GM19455 (cell line): ENCODE results near the gene KCNQ5.
"Not testable (repeated sequence)": the region's sequence is repeated elsewhere in the genome, so short reads cannot be mapped to it uniquely, and the experiment has no call there.

Source experiments
- ATAC-seq: cut with Tn5 transposase; IDR thresholded peaks from one replicate; pipeline ENCODE4 v1.9.1; 2021; ENCODE audit not compliant: unreplicated experiment

The KCNQ5 gene

DNA sequence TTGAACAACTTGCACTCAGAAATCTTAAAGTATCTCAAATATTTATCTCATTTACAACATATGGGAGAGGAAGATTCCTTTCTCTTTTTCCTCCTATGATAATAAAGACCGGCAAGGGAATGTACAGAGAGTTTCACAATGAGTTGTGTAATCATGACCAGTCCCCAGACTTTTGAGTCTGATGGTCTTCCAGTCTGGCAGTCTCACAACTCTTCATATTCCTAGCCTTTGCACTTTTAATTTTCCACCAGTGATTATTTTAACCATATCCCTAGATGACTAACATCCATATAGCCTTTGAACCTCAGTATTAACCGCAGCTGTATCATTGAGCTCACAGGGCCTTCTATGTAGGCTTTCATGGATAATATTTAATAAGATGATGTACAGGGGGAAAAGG is 324.9 kb downstream of the KCNQ5 start:
- no peak for ATAC-seq

DNA sequence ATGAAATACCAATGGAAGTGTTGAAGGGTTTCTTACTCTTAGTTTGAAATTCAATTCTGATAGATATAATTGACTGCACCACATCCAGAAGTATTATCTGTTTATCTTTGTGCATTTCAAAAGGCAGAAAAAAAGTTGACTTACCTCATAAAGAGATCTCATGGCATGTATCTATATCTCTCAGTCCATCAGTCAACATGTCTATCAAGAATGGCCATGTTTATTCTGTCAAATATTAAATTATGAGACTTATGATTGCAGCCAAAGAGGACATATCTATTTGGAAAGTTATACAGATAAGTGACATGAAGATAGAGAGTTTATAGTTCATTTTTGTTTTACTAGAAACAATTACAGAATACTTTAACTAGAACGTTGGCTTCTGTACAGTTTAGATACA is 325.7 kb downstream of the KCNQ5 start:
- no peak for ATAC-seq

DNA sequence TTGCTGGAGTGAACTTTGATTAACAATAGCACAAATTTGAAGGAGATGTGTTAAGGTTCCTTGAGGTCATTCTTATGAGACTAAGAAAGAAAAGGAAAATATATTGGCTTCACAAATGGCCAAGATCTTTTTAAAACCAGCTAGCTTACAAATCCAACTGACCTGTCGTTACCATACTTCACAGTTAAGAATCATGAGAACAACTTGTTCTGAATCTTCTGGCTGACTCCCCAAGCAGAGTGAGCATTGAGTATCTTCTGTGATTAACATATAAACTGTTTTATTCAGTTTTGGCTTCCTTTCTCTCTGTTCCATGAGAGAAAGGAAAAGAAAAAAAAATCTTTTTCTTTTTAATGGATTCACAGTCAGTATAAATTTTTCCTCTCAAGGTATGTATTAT is 326.3 kb downstream of the KCNQ5 start:
- ATAC-seq, result no peak

DNA sequence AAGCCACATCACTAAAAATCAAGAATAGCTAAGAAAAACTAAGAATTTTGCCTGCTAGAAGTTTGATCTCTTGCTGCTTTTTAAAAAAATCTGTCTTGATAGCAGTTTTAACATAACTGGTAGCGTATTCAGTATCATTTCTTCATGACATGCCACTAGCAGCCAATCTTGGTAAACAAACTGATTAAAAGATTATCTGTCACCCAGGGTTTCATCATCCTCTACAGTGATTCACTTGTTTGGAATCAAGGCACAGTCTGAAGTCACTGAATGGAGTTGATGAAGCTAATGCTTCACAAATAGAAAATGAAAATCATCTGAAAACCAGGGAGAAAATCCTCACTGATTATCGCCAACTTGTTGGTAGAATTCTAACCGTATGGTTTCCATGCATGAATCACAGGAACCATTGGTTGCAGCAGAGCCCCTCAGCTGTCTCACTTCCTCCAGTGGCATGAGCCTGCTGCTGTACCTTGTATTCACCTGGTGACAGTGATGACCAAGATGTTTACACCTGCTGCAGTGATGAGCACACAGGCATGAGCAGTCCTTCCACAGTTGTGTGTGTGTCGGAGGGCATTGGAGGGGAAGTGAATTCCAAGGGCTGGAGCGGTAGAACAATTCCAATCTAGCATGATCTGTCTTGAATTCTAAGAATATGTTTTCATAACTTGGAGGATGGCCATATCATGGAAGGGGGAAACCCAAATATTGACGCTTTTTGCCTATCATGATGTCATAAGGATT is 328.4 kb downstream of the KCNQ5 start:
- no peak for ATAC-seq

DNA sequence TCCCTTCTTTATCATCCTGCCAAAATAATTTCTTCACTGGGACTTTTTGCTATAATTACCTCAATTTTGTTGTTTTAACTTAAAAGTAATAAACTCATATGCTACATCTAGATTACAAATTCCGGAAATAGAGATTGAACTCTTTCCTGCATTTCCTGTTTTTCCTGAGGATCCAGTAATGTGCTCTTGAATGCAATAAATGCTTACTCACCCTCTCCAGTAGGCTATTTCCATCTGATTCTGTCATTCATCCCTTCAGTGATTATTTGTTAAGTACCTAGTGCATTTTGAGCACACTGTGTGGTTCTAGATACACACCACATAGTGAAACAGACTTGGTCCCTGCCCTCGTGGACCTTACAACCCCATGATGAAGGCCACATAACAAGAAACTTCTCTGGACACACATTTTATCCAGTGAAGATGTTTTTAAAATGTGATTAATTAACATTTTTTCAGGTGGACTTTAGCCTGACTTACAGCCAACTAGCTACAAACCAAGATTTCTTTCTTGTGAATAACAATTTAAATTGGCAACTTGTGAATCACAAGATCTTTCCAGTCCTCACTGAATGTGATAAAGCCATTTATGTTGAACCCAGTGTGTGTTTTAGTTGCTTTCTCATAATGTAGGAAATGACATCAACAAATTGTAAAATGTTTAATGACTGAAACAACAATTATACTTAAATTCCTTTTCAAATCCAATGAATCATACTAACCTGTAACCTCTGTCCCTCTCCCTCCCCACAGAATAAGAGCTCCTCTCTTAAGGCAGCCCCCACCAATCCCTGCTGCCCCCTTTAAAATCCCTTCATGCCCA is 331.2 kb downstream of the KCNQ5 start:
- no peak for ATAC-seq

DNA sequence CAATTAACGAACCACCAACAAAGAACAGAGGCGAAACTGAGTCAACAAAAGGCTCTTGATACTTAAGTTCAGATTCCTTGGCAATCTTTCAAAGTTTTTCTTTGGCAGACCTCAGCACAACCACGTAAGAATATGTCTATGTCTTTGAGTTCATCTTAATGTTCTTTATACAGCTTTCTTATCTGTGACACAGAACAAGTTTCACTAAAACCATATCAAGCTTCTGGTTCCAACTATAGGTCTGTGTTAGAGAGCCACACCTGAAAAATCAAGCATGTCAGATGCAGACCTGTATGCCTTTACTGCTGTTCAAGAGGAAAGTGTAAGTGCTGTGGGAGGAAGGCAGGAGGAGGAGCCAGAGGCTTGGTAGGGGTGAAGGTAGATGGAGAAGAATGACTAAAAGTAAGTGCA is 332.1 kb downstream of the KCNQ5 start:
- ATAC-seq, result no peak

DNA sequence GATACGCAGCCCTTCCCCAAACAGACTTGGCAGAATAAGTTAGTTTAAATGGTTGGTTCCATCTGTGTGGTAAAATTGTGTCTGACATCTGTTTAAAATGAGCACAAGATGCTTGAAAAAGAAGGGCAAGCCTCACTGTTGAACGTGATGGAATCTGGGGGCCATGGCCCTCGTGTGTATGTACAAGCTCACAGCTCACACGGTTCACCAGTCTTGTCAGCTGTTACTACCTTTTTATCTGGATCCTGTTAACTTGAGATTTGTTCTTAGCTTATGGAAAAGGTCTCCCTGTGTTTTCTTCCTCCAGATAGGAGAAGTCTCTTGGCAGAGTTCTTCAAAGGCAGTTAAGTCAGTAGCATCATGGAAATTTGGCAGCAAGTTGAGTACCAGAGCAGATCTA is 332.9 kb downstream of the KCNQ5 start:
- ATAC-seq, result no peak

DNA sequence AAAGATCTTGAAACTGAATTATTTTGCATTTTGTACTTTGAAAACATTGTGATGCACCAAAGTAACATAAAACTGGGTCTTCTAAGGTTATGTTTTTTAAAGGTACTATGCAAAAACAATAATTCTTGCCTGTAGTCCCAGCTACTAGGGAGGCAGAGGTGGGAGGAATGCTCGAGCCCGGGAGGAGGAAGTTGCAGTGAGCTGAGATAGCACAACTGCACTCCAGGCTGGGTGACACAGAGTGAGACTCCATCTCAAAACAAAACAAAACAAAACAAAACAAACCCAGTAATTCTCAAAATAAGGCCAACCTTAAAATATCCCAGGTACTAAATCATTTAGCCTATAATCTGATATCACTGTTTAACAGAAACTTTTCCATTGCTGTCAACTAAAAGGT is 333.8 kb downstream of the KCNQ5 start:
- ATAC-seq, result no peak

DNA sequence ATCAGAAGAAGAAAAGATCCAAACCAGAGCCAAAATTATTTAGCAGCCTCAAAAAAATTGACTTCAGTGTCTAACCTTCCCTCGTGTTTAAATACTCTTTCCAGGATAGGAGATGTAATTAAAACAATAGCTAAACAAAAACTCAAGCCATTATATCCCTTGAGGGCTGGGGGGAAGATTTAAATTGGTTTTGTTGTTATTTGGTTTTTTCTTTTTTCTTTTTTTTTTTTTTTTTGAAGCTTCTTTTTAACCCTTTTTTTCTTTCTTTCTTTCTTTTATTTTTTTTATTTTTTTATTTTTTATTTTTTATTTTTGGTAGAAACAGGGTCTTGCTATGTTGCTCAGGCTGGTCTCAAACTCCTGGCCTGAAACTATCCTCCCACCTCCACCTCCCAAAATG is 334.4 kb downstream of the KCNQ5 start:
- ATAC-seq, result no peak

DNA sequence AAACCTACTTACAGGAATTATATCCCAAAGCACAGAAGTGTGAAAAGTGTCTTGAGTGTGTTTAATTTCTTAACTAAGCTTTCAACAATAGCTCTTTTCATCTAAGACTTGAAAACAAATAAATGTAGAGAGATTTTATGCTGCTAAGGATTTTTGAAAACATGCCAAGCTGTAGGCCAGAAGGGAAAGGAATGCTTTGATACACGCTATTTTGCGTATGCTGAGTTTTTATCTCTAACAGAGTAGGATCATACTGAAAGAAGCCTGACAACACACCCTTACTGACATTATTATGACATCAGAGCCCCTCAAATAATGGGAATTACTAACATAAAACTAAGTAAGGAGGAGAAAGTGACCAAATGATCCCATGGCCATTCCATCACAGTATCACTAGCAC is 338.0 kb downstream of the KCNQ5 start:
- ATAC-seq, result no peak

DNA sequence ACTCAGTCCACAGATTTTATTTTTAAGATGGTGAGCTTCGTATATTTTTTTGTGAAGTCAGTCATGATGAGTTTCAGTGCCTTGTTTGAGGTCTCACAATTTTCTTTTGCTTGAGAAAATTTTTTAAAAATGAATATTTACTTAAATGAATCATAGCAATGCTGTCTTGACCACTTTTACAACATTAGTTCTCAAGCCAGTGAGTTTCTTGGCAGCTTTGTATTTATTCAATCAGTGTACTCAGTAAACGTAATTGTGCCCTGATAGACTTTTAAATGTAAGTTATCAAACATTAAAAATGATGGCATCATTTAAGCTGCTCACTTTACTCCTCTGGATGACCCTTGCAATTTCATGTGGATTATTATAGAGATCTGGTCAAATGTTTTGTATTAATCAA is 342.1 kb downstream of the KCNQ5 start:
- ATAC-seq, result no peak

DNA sequence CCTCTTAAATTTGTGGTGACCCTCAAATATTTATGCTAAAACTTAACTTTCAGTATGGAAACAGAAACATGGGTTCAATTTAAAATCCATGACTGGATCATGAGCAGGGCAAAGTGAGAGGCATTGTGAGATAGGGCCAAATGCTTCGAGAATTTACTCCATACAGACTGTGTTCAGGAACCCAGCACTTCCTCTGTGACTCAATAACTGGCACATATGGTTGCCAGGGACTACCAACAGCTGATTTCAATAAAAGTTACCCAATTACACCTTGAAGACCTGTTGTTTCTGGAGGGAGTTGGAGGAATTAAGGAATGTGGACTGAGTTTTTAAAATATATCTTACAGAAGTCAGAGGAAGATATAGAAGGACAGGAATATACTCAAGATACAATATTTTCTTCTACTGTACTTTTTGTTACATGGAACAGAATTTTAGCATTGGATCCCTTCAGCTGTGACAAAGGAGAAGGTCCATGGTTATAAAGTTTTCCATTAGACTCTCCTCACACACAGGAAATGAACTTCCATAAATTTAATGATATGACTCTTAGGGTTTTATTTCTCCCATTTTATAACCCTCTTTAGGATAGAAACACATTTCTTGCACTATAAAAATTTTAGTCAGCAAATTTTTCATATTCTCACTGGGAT is 344.9 kb downstream of the KCNQ5 start:
- ATAC-seq, result no peak

DNA sequence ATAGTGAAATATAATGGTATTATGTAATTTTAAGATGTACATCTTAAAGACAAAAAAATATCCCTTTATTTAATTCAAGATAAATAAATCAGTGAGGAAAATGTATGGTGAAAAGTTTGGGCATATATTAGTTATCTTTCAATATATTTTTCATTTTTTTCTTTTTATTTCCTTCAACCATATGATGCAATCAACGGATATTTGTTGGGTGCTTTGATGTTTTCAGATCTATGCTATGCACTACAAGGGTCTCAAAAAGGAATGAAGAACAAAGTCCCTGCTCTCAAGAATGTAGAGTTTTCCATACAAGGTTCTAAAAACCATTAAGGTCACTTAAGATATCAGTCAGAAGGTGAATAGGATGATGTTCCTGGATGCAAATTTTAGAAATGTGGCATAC is 345.5 kb downstream of the KCNQ5 start:
- ATAC-seq, result no peak

DNA sequence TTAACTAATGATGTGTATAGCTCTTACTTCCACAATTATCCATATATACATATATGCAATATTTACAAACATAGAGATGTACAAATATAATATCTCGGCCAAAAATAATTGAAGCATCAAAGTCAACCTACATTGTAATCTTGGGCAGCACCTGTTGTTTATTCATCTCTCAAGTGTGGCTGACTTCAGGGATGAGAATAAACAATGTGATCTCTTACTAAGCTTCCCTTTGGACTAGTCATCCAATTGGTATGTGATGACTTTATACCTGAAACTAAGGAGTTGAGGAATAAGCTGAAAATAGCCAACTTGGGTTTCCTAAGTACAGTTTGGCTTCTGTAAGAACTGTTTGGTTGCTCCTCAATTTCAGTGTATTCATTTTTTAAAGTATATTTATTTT is 346.8 kb downstream of the KCNQ5 start:
- ATAC-seq, result no peak

DNA sequence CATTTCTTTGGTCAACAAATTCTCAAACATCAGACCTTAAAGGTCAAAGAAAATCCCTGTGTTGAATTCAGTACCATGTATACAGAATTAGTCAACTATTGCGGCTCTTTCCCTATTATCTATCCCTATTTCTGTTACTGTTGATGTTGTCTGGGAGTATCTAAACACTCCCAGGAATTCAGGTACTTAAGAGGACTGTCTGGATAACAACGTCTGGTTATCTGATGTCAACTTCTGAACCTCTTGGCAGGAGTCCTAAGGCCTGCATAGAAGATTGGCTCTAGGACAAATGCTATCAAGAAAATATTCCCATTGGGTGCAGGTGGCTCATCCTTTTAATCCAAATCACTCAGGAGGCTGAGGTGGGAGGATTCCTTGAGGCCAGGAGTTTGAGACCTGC is 347.8 kb downstream of the KCNQ5 start:
- no peak for ATAC-seq

DNA sequence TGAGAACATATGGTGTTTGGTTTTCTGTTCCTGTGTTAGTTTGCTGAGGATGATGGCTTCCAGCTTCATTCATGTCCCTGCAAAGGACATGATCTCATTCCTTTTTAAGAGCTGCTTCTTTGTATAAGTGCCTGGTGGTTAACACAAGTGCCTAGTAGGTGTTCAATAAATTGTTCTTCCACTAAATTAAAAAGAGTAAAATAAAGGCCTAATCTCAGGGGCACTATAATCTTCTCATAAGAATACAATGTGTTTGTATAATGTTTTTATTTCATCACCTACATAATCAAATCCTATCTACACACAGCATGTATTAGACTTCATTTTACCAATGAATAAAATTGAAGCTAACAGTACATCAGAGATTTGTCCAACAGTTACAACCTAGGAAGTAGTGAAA is 350.7 kb downstream of the KCNQ5 start:
- ATAC-seq, result no peak

DNA sequence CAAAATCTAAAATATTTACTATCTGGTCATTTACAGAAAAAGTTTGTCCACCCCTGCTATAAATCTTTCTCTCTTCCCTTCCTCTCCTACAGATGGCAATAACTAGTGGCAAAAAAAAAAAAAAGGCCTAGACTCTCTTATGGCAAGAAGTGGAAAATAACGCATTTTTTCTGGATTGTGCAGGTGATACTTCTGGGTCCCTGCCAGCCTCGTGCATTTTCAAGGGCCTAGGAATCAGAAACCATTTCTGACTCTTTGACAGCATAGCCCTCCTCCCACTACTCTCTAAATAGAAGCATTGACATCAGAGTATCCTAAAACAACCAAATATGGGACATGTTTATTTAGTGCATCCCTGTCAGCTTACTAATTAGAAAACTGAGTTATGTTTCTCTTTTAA is 352.4 kb downstream of the KCNQ5 start:
- ATAC-seq, result no peak

DNA sequence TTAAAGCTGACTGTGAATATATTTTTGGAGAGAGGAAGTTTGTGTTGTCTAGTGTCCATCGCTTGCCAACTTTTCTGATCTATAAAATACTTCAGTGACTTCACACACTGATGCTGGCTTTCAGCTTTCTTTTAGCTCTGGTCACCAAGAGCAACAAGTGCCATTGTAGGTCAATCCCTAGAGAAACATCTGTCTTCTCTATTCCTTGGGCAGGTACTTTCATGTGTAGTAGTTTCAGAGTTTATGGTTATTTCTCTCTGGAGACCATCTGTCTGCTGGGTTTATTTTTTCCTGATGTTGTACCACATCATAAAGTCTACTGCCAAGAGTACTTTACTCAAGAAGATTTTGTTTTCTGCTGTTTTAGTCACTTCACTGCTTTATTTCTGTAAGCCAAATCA is 353.5 kb downstream of the KCNQ5 start:
- ATAC-seq, result no peak

DNA sequence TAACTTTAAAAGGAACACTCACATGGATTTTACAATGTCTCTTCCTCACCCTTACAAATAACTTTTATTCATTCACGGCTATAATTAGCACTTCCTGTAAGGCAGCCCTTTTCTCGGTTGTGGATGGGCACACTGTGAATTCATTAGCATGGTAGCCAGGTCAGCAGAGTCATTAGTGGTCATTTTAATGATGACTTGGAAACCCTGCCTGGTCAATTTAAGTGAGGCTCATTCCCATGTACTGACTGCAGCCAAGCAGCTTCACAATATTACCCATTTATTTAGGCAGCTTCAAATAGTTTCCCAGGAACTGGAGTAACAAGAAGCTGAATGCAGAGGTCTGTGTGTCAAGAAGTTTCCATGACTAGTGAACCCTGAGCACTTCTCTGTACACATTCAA is 354.6 kb downstream of the KCNQ5 start:
- no peak for ATAC-seq

DNA sequence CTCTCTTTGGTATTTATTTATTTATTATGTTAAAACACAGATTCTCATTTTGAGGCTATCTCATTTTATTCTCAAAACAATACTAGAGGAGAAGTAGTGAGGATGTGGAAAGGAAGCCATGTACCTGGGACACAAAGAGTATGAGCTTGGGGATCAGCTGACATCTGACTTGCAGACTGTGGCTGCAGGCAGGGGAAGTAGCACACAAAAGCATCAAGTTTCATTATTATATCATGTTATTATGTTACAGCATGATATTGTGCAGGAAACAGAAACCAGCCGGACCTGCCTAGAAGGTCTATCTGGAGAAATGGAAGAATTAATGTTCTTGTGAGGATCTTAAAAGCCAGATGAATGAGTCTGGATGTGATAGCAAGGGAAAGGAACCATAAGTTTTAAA is 355.2 kb downstream of the KCNQ5 start:
- ATAC-seq, result peak; percentile 61

DNA sequence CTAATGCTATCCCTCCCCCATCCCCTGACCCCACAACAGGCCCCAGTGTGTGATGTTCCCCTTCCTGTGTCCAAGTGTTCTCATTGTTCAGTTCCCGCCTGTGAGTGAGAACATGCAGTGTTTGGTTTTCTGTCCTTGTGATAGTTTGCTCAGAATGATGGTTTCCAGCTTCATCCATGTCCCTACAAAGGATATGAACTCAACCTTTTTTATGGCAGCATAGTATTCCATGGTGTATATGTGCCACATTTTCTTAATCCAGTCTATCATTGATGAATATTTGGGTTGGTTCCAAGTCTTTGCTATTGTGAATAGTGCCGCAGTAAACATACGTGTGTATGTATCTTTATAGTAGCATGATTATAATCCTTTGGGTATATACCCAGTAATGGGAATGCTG is 356.9 kb downstream of the KCNQ5 start:
- not testable (repeated sequence) for ATAC-seq

DNA sequence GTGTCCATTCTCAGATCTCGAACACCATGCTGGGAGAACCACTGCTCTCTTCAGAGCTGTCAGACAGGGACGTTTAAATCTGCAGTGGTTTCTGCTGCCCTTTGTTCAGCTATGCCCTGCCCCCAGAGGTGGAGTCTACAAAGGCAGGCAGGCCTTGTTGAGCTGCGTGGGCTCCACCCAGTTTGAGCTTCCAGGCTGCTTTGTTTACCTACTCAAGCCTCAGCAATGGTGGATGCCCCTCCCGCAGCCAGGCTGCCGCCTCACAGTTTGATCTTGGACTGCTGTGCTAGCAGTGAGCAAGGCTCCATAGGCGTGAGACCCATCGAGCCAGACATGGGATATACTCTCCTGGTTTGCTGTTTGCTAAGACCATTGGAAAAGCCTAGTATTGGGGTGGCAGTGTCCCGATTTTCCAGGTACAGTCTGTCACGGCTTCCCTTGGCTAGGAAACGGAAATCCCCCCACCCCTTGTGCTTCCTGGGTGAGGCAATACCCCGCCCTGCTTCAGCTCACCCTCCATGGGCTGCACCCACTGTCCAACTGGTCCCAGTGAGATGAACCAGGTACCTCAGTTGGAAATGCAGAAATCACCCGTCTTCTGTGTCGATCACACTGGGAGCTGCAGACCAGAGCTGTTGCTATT is 362.4 kb downstream of the KCNQ5 start:
- ATAC-seq, result not testable (repeated sequence)
